ENCODE results near the gene LMTK2. TPM values are rescaled to one million over a fixed set of nuclear protein-coding genes. Genes with fewer than 3 reads are reported as not detected.

The LMTK2 gene
- total RNA-seq, 1 experiment from 2014 or later, result 17.8 TPM

DNA sequence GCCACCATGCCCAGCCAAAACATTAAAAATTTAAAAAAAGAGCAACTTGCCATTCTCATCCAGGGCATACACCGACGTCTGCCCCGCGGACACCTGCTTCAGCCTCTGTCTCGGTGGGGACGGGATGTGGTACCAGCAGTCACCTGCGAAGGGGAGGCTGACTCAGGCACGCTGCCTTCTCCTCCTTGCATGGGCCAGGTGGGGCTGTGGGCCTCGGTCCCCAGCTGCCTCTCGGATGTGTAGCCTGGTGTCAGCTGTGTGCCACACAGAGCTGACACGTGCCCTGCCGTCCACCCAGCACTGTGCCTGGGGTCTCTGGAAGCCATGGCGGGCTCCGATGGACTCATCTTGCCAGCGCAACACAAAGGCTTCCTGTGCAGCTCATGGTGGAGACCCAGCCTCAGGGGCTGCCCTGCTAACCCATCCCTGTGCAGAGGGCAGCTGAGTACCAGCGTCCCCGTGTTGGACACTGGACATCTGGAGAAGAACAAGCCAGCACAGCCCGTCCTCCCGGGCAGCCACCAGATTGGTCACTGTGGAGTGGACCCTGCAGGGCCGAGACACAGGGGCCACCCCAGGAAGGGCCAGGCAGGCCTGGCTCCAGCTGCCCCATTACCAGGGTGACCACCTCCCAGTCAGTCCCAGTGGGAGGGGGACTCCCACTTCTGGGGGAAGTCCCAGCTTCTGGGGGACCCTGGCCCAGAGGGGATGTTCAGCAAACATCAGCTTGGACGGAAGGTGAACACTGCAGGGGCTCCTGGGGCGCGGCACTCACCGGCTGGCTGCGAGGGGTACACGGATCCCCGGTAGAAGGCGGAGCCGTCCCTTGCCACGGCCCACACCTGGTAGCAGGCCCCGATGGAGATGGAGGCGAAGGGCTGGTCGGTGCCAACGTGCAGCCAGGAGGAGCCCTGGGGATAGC lies 115.2 kb downstream of the LMTK2 start (continued):
- TF ChIP-seq SP1 (IDR thresholded peaks at IDR 0.05; ENCODE audit: low read depth) (no peak), JUND (IDR thresholded peaks at IDR 0.05) (no peak)

DNA sequence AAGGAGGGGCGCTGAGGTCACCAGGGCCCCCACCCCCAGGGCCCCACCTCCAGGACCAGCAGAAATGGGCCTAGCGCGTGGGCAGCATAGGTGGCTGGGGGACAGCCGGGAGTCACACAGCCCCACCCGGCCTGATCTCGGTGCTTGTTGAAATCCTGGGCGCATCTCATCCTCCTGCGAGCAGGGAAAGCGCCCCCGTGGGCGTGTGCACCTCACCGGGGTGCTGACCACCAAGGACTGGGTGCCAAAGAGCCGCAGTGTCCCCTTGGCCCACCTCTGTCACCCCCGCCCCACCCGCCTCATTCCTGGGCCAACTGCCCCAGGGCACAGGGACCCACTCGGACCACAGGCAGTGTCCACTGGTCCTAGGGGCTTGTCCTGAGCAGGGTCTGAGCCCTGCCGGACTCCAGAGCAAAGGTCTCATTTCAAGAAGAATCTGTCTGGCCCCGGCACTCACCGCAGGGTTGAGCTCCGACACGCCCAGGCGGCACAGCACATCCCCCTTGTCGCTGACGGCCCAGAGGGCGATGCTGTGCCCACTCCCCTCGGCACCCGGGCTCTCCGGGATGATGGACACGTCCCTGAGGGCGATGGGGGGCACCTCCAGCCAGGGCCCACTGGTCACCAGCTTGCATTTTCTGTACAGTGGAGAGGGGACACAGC lies 116.0 kb downstream of the LMTK2 start:
- Histone ChIP-seq H2AFZ (ENCODE audit: low read depth, low read length, poor library complexity, severe bottlenecking) (no peak overlapping the region), H3K4me3 (replicated peaks in 1 of 2; ENCODE audit: low read depth in 1 of 2, low read length in 2 of 2) (no peak overlapping the region), H4K20me1 (ENCODE audit: insufficient read depth) (no peaks in the 10 kb centered on the region), H3K27ac (ENCODE audit: low read depth, low read length) (no peak overlapping the region), H3K9me2 (ENCODE audit: insufficient read depth) (no peaks in the 10 kb centered on the region), H3K9ac (ENCODE audit: low read length) (no peak overlapping the region), H3K4me1 (ENCODE audit: control insufficient read depth in 1 of 2, insufficient read depth in 2 of 2, low read length in 2 of 2) (no peaks in the 10 kb centered on the region), H3K27me3 (ENCODE audit: insufficient read depth, low read length) (no peaks in the 10 kb centered on the region), H3K9me3 (ENCODE audit: control insufficient read depth in 1 of 2, insufficient read depth in 1 of 2, low read depth in 1 of 2, low read length in 2 of 2) (no peaks in the 10 kb centered on the region), H3K36me3 (ENCODE audit: control insufficient read depth in 1 of 2, insufficient read depth in 2 of 2, low read length in 2 of 2) (no peaks in the 10 kb centered on the region), H3K79me2 (ENCODE audit: insufficient read depth, low read length) (no peaks in the 10 kb centered on the region), H3K4me2 (ENCODE audit: low read length) (no peak overlapping the region)
- POLR2A ChIA-PET, result no interaction called here
- CTCF ChIA-PET, result no interaction called here
- BruUV-seq (replicated peaks), result no TSS peak
- TF ChIP-seq EZH2phosphoT487 (IDR thresholded peaks at IDR 0.05; ENCODE audit: borderline replicate concordance) (no peak), ELF1 (IDR thresholded peaks at IDR 0.05; ENCODE audit: borderline replicate concordance, low read depth) (no peak), YY1 (IDR thresholded peaks at IDR 0.05; ENCODE audit: extremely low read depth, insufficient replicate concordance, low read depth, low read length) (no peak)
- DNase-seq (ENCODE audit: low read depth, low spot score) (no peak), ATAC-seq (no peak)
- intact Hi-C loops (cut with micrococcal nuclease), result no loop called here
- RAD21 ChIA-PET (ENCODE audit: low non-redundant PET in 1 of 2, low total read pairs in 2 of 2, uncharacterized antibody in 2 of 2, unreplicated experiment in 2 of 2), result no interaction called here

DNA sequence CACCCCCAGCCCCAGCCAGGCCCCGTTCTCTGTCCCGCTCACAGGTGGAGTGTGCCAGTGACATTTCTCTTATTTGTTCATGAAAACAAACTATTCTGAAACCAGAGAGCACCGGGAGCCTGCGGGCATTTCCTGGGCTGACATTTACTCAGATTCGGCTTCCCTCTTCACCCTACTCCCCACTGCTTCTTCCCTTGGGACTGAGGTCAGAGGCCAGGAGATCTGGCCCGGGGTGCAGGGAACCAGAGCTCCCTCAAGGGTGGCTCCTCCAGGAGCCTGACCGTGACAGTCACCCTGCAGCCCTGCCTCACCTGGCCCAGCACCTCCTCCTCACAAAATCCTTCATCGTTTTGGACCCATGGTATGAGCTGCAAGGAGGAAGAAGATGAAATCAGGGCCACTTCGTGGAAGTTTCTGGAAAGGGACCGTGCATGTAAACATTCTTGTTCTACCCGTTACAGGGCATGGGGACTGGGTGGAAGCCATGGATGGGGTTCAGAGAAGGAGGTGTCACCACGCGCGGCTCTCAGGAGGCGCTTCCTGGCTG lies 116.8 kb downstream of the LMTK2 start:
- Histone ChIP-seq H3K79me2 (ENCODE audit: insufficient read depth, low read length) (no peaks in the 10 kb centered on the region), H2AFZ (ENCODE audit: low read depth, low read length, poor library complexity, severe bottlenecking) (no peak overlapping the region), H3K9me3 (ENCODE audit: control insufficient read depth in 1 of 2, insufficient read depth in 1 of 2, low read depth in 1 of 2, low read length in 2 of 2) (no peaks in the 10 kb centered on the region), H3K9ac (ENCODE audit: low read length) (no peak overlapping the region), H4K20me1 (ENCODE audit: insufficient read depth) (no peaks in the 10 kb centered on the region), H3K4me1 (ENCODE audit: control insufficient read depth in 1 of 2, insufficient read depth in 2 of 2, low read length in 2 of 2) (no peaks in the 10 kb centered on the region), H3K9me2 (ENCODE audit: insufficient read depth) (no peaks in the 10 kb centered on the region), H3K4me3 (replicated peaks in 1 of 2; ENCODE audit: low read depth in 1 of 2, low read length in 2 of 2) (no peak overlapping the region), H3K4me2 (ENCODE audit: low read length) (no peak overlapping the region), H3K36me3 (ENCODE audit: control insufficient read depth in 1 of 2, insufficient read depth in 2 of 2, low read length in 2 of 2) (no peaks in the 10 kb centered on the region), H3K27ac (ENCODE audit: low read depth, low read length) (no peak overlapping the region), H3K27me3 (ENCODE audit: insufficient read depth, low read length) (no peaks in the 10 kb centered on the region)
- POLR2A ChIA-PET, result no interaction called here
- ATAC-seq, result no peak
- RAD21 ChIA-PET (ENCODE audit: low non-redundant PET in 1 of 2, low total read pairs in 2 of 2, uncharacterized antibody in 2 of 2, unreplicated experiment in 2 of 2), result no interaction called here
- CTCF ChIA-PET, result no interaction called here
- BruUV-seq (replicated peaks), result no TSS peak
- intact Hi-C loops (cut with micrococcal nuclease), result no loop called here
- no peak for DNase-seq (ENCODE audit: low read depth, low spot score)
- no peak for TF ChIP-seq EGR1 (IDR thresholded peaks at IDR 0.05; ENCODE audit: low read depth)
- no peak for TF ChIP-seq CEBPB (IDR thresholded peaks at IDR 0.05; ENCODE audit: low read depth)
- no peak for TF ChIP-seq EZH2phosphoT487 (IDR thresholded peaks at IDR 0.05; ENCODE audit: borderline replicate concordance)
- TF ChIP-seq ELF1 (IDR thresholded peaks at IDR 0.05; ENCODE audit: borderline replicate concordance, low read depth), result no peak
- TF ChIP-seq RAD21 (IDR thresholded peaks at IDR 0.05; ENCODE audit: low read depth), result no peak
- TF ChIP-seq, protein P1, sequence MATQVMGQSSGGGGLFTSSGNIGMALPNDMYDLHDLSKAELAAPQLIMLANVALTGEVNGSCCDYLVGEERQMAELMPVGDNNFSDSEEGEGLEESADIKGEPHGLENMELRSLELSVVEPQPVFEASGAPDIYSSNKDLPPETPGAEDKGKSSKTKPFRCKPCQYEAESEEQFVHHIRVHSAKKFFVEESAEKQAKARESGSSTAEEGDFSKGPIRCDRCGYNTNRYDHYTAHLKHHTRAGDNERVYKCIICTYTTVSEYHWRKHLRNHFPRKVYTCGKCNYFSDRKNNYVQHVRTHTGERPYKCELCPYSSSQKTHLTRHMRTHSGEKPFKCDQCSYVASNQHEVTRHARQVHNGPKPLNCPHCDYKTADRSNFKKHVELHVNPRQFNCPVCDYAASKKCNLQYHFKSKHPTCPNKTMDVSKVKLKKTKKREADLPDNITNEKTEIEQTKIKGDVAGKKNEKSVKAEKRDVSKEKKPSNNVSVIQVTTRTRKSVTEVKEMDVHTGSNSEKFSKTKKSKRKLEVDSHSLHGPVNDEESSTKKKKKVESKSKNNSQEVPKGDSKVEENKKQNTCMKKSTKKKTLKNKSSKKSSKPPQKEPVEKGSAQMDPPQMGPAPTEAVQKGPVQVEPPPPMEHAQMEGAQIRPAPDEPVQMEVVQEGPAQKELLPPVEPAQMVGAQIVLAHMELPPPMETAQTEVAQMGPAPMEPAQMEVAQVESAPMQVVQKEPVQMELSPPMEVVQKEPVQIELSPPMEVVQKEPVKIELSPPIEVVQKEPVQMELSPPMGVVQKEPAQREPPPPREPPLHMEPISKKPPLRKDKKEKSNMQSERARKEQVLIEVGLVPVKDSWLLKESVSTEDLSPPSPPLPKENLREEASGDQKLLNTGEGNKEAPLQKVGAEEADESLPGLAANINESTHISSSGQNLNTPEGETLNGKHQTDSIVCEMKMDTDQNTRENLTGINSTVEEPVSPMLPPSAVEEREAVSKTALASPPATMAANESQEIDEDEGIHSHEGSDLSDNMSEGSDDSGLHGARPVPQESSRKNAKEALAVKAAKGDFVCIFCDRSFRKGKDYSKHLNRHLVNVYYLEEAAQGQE (IDR thresholded peaks at IDR 0.05; ENCODE audit: low read depth), result no peak
- TF ChIP-seq, protein P2, sequence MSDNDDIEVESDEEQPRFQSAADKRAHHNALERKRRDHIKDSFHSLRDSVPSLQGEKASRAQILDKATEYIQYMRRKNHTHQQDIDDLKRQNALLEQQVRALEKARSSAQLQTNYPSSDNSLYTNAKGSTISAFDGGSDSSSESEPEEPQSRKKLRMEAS (IDR thresholded peaks at IDR 0.05), result no peak
- no peak for TF ChIP-seq EZH2 (IDR thresholded peaks at IDR 0.05)
- TF ChIP-seq JUND (IDR thresholded peaks at IDR 0.05), result no peak
- no peak for TF ChIP-seq CBX3 (IDR thresholded peaks at IDR 0.05; ENCODE audit: low read depth)
- TF ChIP-seq SIN3A (IDR thresholded peaks at IDR 0.05; ENCODE audit: low read depth), result no peak
- no peak for TF ChIP-seq SRF (IDR thresholded peaks at IDR 0.05; ENCODE audit: low read depth)

Measured in HCT116 (cell line).